Tibial nerve (tissue), 4 donors: Measurements from ENCODE around the gene BPIFB3.

Experiments
- EP300 ChIP-seq, 2 donors: sonication (generic); formaldehyde crosslinking; IDR thresholded peaks; one replicate each; pipeline ENCODE4 v1.6.1; 2017; ENCODE audit warnings: antibody characterized with exemption in 2 of 2, mild to moderate bottlenecking in 1 of 2
- POLR2A ChIP-seq, 2 donors: fragments of 450-650 bp; IDR thresholded peaks; one replicate each; pipeline ENCODE4 v1.6.1; 2017; ENCODE audit warnings: antibody characterized with exemption in 2 of 2, mild to moderate bottlenecking in 2 of 2, moderate library complexity in 2 of 2
- TF ChIP-seq, protein P1 (sequence below), 5 experiments: fragments of 200-600 bp in 3 of 5; fragments of 450-650 bp in 2 of 5; sonication (generic) in 3 of 5; IDR thresholded peaks; one replicate each; pipeline ENCODE4 v1.5.1; 2016 to 2019; ENCODE audit warnings: antibody characterized with exemption in 5 of 5, mild to moderate bottlenecking in 3 of 5, moderate library complexity in 2 of 5

- TF ChIP-seq, protein P1, sequence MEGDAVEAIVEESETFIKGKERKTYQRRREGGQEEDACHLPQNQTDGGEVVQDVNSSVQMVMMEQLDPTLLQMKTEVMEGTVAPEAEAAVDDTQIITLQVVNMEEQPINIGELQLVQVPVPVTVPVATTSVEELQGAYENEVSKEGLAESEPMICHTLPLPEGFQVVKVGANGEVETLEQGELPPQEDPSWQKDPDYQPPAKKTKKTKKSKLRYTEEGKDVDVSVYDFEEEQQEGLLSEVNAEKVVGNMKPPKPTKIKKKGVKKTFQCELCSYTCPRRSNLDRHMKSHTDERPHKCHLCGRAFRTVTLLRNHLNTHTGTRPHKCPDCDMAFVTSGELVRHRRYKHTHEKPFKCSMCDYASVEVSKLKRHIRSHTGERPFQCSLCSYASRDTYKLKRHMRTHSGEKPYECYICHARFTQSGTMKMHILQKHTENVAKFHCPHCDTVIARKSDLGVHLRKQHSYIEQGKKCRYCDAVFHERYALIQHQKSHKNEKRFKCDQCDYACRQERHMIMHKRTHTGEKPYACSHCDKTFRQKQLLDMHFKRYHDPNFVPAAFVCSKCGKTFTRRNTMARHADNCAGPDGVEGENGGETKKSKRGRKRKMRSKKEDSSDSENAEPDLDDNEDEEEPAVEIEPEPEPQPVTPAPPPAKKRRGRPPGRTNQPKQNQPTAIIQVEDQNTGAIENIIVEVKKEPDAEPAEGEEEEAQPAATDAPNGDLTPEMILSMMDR (IDR thresholded peaks at IDR 0.05), result no peak
- TF ChIP-seq EP300 (IDR thresholded peaks at IDR 0.05) (no peak), POLR2A (IDR thresholded peaks at IDR 0.05) (no peak)
These were observed 46.8 kb upstream of the BPIFB3 start for GRCh38 chr20:33006776-33007375.
